ENCODE results near the gene ELMO1. TPM values are rescaled to one million over a fixed set of nuclear protein-coding genes. Genes with fewer than 3 reads are reported as not detected.

The ELMO1 gene
- total and polyA plus RNA-seq, 10 donors = 26.0 to 494 (median 201) TPM

DNA sequence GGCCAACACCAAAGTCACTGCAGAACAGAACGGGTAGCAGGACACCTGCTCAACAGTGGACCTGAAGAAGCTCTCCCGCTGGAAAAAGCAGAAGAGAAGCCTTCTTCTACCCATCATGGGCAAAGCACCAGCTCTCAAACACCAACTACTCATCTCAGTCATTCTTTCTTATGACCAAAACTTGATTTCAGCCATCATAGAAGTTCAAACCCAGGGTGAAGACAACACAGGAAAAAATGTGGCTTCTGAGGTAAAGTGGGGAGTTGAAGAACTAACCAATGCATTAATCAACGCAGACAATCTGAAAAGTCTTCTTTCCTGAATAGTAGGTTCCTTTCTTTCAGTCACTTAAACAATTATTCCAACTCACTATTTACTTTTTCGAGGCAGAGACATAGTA, 83.3 kb downstream of the ELMO1 start:
- DNase-seq = no peak
- TF ChIP-seq POLR2A (IDR thresholded peaks at IDR 0.05) (no peak), CTCF (IDR thresholded peaks at IDR 0.05 in 8 of 11, conservative IDR thresholded peaks at IDR 0.05 in 3 of 11) (no peak), POLR2AphosphoS5 (IDR thresholded peaks at IDR 0.05) (no peak)
- Histone ChIP-seq H3K9me3 (no peaks in the 10 kb centered on the region), H3K27me3 (replicated peaks in 1 of 7) (no peaks in the 10 kb centered on the region), H3K4me1 (peaks cover 0 to 46% (median 6%) of the 10 kb centered on the region in 6 donors), H3K4me3 (no peak overlapping the region), H3K27ac (no peak overlapping the region), H3K36me3 (no peaks in the 10 kb centered on the region)
- 54 to 76% (median 63%) methylated on average over 4 of the region's 4 CpGs for WGBS, 5 donors
- intact Hi-C loops (cut with DNase I; ENCODE audit: low total_unique reads) = no loop called here

- Histone ChIP-seq H3K9me3 (no peaks in the 10 kb centered on the region), H3K27ac (no peak overlapping the region), H3K27me3 (replicated peaks in 1 of 7) (no peaks in the 10 kb centered on the region), H3K4me3 (no peak overlapping the region), H3K36me3 (no peaks in the 10 kb centered on the region), H3K4me1 (peaks cover 0 to 52% (median 7%) of the 10 kb centered on the region in 6 donors)
- 77 to 87% (median 81%) methylated on average over 8 of the region's 8 CpGs for WGBS, 5 donors
- intact Hi-C loops (cut with DNase I; ENCODE audit: low total_unique reads) = no loop called here
- no peak for DNase-seq
- TF ChIP-seq POLR2A (IDR thresholded peaks at IDR 0.05) = no peak
- TF ChIP-seq CTCF (IDR thresholded peaks at IDR 0.05 in 8 of 11, conservative IDR thresholded peaks at IDR 0.05 in 3 of 11) = no peak
- TF ChIP-seq POLR2AphosphoS5 (IDR thresholded peaks at IDR 0.05) = no peak
Measured at GRCh38 chr7:37364856-37365255, 83.8 kb downstream of the ELMO1 start.

- no peak overlapping the region for H3K4me3 ChIP-seq
- H3K27me3 ChIP-seq (replicated peaks in 1 of 7) = no peaks in the 10 kb centered on the region
- no peaks in the 10 kb centered on the region for H3K36me3 ChIP-seq
- no peak for DNase-seq
- no peaks in the 10 kb centered on the region for H3K9me3 ChIP-seq
- 77 to 88% (median 78%) methylated on average over 3 of the region's 3 CpGs for WGBS, 5 donors
- H3K27ac ChIP-seq = peak overlapping the region in 1 of 8 donors; percentile 15
- intact Hi-C loops (cut with DNase I; ENCODE audit: low total_unique reads) = no loop called here
- TF ChIP-seq POLR2AphosphoS5 (IDR thresholded peaks at IDR 0.05) (no peak), CTCF (IDR thresholded peaks at IDR 0.05 in 8 of 11, conservative IDR thresholded peaks at IDR 0.05 in 3 of 11) (no peak), POLR2A (IDR thresholded peaks at IDR 0.05) (no peak)
- H3K4me1 ChIP-seq = peaks cover 0 to 62% (median 7%) of the 10 kb centered on the region in 6 donors
Measured at GRCh38 chr7:37363536-37364491, 84.8 kb downstream of the ELMO1 start.

DNA sequence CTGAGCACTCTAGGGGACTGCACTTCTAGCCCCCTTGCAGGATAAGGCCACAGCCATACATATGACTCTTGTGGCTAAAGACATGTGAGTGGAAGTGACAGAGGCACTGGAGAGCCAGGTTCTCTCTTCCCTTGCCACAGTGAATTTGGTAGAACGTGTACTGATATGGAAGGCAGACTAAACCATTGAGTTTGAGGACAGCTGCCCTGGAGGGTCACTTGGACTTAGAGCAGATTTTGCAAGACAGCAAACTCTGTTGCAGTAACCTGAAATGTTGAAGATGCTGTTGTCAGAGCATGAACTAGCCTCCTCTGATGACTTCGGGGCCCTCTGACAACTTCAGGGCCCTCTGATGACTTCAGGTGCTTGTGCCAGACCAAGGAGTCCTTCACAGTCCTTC, 85.9 kb downstream of the ELMO1 start:
- Histone ChIP-seq H3K27ac (no peak overlapping the region), H3K27me3 (replicated peaks in 1 of 7) (no peaks in the 10 kb centered on the region), H3K9me3 (no peaks in the 10 kb centered on the region), H3K4me3 (no peak overlapping the region), H3K4me1 (peaks cover 0 to 67% (median 7%) of the 10 kb centered on the region in 6 donors), H3K36me3 (no peaks in the 10 kb centered on the region)
- 82 to 91% (median 88%) methylated on average over 2 of the region's 2 CpGs for WGBS, 5 donors
- no peak for DNase-seq
- intact Hi-C loops (cut with DNase I; ENCODE audit: low total_unique reads) = no loop called here
- TF ChIP-seq POLR2AphosphoS5 (IDR thresholded peaks at IDR 0.05) (no peak), CTCF (IDR thresholded peaks at IDR 0.05 in 8 of 11, conservative IDR thresholded peaks at IDR 0.05 in 3 of 11) (no peak), POLR2A (IDR thresholded peaks at IDR 0.05) (no peak)

All from spleen (tissue), 11 donors.